ENCODE measurements around the gene BTG3. TPM values are rescaled to one million over a fixed set of nuclear protein-coding genes. Genes with fewer than 3 reads are reported as not detected.

Gene BTG3
- polyA plus RNA-seq, 1 experiment, result 23.6 TPM

DNA sequence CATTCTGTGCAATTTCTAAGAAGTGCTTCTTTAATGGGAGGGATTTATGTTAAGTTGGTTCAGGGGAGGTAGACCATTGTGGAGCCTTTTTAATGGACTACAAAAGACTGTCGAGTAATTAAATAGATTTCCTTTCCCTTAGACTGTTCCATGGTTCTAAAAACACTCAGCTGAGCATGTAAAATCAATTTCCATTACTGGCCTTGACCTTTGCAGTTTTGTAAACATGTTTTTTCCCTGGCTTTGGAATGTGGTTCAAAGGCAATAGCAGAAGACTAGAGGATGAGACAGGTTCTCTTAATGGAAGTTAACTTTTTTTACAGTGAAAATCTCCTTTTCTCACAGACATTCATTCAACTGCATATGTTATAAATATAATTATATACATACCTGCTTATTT is 37.6 kb upstream of the BTG3 start:
- Histone ChIP-seq H3K4me3 (ENCODE audit: low read depth, low read length) (no peak overlapping the region), H3K36me3 (ENCODE audit: control insufficient read depth, insufficient read depth, low read length) (no peaks in the 10 kb centered on the region), H3K27me3 (ENCODE audit: control insufficient read depth, insufficient read depth, low read length) (no peaks in the 10 kb centered on the region)
- TF ChIP-seq, protein P1, sequence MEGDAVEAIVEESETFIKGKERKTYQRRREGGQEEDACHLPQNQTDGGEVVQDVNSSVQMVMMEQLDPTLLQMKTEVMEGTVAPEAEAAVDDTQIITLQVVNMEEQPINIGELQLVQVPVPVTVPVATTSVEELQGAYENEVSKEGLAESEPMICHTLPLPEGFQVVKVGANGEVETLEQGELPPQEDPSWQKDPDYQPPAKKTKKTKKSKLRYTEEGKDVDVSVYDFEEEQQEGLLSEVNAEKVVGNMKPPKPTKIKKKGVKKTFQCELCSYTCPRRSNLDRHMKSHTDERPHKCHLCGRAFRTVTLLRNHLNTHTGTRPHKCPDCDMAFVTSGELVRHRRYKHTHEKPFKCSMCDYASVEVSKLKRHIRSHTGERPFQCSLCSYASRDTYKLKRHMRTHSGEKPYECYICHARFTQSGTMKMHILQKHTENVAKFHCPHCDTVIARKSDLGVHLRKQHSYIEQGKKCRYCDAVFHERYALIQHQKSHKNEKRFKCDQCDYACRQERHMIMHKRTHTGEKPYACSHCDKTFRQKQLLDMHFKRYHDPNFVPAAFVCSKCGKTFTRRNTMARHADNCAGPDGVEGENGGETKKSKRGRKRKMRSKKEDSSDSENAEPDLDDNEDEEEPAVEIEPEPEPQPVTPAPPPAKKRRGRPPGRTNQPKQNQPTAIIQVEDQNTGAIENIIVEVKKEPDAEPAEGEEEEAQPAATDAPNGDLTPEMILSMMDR (IDR thresholded peaks at IDR 0.05; ENCODE audit: insufficient read depth, low read depth, low read length), result no peak
- POLR2A ChIA-PET, result no interaction called here
- DNase-seq (ENCODE audit: low read depth), result no peak
- CTCF ChIA-PET, result interaction anchor here (1.3 kb wide), 1 partner anchor 275 kb away, joined by 4 read pairs; no protein-coding TSS in a partner anchor

DNA sequence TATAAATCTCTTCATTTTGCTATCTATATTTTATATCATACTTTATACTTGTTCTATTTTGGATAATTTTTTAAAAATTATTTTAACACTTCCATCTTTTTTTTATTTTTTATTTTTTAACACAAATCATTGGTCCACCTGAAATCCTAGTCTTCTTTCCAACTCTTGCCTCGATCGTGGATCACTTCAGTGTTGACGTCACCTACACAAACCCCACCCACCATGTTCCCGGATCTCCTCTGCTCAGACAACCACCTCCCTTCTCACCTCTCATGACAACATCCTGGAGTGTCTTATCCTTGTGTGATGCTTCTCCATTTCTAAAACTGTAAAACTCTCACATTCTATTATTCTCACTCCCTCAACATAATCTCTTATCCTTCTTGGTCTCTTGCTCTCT is 34.1 kb upstream of the BTG3 start:
- Histone ChIP-seq H3K36me3 (ENCODE audit: control insufficient read depth, insufficient read depth, low read length) (no peaks in the 10 kb centered on the region), H3K4me3 (ENCODE audit: low read depth, low read length) (no peak overlapping the region), H3K27me3 (ENCODE audit: control insufficient read depth, insufficient read depth, low read length) (no peaks in the 10 kb centered on the region)
- ChIA-PET CTCF (no interaction called here), POLR2A (no interaction called here)
- DNase-seq (ENCODE audit: low read depth), result no peak
- TF ChIP-seq, protein P1 (IDR thresholded peaks at IDR 0.05; ENCODE audit: insufficient read depth, low read depth, low read length), result no peak

DNA sequence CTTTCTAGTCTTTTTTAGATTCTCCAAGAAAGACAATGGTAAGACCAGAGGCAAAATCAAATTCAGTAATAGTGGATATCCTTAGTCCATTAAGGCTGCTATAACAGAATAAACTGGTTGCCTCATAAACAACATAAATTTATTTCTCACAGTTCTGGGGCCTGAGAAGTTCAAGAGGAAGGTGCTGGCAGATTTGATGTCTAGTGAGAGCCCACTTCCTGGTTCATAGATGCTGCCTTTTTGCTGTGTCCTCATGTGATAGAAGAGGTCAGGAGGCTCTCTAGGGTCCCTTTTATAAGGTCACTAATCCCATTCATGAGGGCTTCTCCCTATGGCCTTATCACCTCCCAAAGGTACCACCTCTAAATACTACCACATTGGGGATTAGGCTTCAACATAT is 31.5 kb upstream of the BTG3 start:
- no peak for DNase-seq (ENCODE audit: low read depth)
- TF ChIP-seq, protein P1 (IDR thresholded peaks at IDR 0.05; ENCODE audit: insufficient read depth, low read depth, low read length), result no peak
- Histone ChIP-seq H3K27me3 (ENCODE audit: control insufficient read depth, insufficient read depth, low read length) (no peaks in the 10 kb centered on the region), H3K4me3 (ENCODE audit: low read depth, low read length) (no peak overlapping the region), H3K36me3 (ENCODE audit: control insufficient read depth, insufficient read depth, low read length) (no peaks in the 10 kb centered on the region)
- ChIA-PET CTCF (no interaction called here), POLR2A (interaction anchor here (0.7 kb wide), 1 partner anchor 40 kb away, joined by 3 read pairs; no protein-coding TSS in a partner anchor)

DNA sequence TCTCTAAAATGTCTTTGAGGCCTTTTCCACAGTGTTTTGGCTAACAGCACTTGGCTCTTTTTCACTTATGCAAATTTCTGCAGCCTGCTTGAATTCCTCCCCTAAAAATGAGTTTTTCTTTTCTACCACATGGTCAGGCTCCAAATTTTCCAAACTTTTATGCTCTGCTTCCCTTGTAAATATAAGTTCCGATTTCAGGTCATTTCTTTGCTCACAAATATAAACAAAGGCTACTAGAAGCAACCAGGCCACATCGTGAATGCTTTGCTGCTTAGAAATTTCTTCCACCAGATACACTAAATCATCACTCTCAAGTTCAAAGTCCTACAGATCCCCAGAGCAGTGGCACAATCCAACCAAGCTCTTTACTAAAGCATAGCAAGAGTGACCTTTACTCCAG is 28.1 kb upstream of the BTG3 start:
- no peaks in the 10 kb centered on the region for H3K36me3 ChIP-seq (ENCODE audit: control insufficient read depth, insufficient read depth, low read length)
- ChIA-PET POLR2A (no interaction called here), CTCF (no interaction called here)
- TF ChIP-seq, protein P1 (IDR thresholded peaks at IDR 0.05; ENCODE audit: insufficient read depth, low read depth, low read length), result no peak
- no peaks in the 10 kb centered on the region for H3K27me3 ChIP-seq (ENCODE audit: control insufficient read depth, insufficient read depth, low read length)
- no peak overlapping the region for H3K4me3 ChIP-seq (ENCODE audit: low read depth, low read length)
- no peak for DNase-seq (ENCODE audit: low read depth)

DNA sequence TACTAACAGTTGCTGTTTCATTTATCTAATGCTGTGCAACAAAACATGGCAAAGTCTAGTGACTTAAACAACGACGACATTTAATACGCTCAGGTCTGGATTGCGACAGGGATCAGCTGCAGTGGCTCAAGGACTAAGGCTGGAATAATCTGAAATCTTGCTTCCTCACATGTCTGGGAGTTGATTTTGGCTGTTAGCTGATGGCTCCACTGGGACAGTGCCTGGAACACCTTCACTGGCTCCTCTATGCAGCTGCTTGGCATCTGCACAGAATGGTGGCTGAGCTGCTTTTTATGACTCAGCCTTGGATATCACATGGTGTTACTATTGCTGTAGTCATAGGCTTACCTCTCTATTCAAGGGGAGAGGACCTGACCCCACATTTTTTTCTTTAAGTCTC is 24.0 kb upstream of the BTG3 start:
- TF ChIP-seq, protein P1 (IDR thresholded peaks at IDR 0.05; ENCODE audit: insufficient read depth, low read depth, low read length), result no peak
- Histone ChIP-seq H3K36me3 (ENCODE audit: control insufficient read depth, insufficient read depth, low read length) (no peaks in the 10 kb centered on the region), H3K27me3 (ENCODE audit: control insufficient read depth, insufficient read depth, low read length) (no peaks in the 10 kb centered on the region), H3K4me3 (ENCODE audit: low read depth, low read length) (no peak overlapping the region)
- CTCF ChIA-PET, result no interaction called here
- POLR2A ChIA-PET, result no interaction called here
- no peak for DNase-seq (ENCODE audit: low read depth)

Measured in BJ (cell line).